ENCODE measurements around the gene MSX1. TPM values are rescaled to one million over a fixed set of nuclear protein-coding genes. Genes with fewer than 3 reads are reported as not detected.

Gene MSX1
- total RNA-seq, 1 experiment from 2014 or later: 2.6 TPM

DNA sequence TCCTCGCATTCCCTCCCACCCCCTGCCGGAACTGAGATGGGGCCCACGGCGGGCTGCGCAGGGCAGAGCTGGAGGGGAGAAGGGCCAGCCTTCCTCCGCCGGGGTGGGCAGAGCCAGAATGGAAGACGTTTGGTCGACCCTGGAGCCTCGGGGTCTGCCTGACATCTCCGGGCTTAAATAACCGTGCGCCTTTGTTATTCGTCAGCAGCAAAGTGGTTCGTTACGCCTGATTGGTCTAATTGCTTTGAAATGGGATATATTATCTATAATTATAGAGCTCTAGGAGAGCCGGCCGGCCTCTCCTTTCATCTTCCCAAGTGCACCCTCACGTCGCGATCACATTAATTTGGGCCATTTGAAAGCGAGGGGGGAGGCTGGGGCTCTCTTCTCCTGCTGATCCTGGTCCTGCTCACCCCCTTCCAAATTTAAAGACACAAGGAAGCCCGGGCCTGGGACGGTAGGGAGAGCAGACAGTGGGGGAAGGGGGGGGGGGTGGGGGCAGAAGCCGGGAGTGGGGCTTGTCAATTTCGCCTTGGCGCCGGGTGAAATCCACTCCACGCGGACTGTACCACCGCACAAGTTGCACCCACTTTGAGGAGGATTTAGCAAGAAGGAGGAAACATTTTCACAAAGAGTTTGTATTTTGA, 4.7 kb upstream of the MSX1 start:
- in situ Hi-C loops (cut with HindIII; ENCODE audit: low pct_unique_long_range_greater_than_20kb, low sequenced_read_pairs): no loop called here
- no peak for DNase-seq (ENCODE audit: low read depth)

DNA sequence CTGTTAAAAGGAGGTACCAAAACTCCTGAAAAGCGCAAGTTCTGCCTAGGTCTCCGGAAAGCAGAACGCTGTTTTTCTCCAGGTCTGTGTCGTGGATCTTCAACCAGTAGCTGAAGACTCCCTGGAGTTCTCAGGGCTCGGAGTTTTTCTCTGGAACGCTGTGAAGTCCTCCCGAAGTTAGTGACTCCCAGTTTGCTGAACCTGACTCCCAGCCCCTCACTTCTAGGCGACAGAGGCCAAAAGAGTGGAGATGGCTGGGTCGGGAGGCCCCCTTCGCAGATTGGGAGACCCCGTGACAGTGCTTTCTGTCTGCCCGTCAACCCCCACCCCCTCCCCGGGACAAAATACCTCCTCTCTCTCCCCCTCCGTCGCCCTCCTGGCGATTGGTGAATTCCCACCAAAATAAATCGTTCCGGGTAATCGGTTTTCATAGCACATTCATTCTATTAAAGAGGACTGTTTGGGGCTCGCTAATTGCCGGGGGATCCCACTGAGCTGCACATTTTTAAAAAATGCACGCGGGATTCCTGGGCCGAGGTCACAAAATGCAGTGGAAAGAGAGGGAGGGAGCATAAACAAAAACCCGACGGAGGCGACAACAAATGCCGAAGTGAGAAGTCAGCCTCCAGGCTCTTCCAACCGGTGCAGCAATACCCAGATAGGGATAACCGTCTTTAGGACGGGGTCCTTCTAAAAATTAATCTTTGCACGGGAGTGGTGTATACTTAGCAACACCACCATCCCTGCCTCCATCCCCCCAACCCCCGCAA, 4.0 kb upstream of the MSX1 start:
- in situ Hi-C loops (cut with HindIII; ENCODE audit: low pct_unique_long_range_greater_than_20kb, low sequenced_read_pairs): no loop called here
- DNase-seq (ENCODE audit: low read depth): no peak

DNA sequence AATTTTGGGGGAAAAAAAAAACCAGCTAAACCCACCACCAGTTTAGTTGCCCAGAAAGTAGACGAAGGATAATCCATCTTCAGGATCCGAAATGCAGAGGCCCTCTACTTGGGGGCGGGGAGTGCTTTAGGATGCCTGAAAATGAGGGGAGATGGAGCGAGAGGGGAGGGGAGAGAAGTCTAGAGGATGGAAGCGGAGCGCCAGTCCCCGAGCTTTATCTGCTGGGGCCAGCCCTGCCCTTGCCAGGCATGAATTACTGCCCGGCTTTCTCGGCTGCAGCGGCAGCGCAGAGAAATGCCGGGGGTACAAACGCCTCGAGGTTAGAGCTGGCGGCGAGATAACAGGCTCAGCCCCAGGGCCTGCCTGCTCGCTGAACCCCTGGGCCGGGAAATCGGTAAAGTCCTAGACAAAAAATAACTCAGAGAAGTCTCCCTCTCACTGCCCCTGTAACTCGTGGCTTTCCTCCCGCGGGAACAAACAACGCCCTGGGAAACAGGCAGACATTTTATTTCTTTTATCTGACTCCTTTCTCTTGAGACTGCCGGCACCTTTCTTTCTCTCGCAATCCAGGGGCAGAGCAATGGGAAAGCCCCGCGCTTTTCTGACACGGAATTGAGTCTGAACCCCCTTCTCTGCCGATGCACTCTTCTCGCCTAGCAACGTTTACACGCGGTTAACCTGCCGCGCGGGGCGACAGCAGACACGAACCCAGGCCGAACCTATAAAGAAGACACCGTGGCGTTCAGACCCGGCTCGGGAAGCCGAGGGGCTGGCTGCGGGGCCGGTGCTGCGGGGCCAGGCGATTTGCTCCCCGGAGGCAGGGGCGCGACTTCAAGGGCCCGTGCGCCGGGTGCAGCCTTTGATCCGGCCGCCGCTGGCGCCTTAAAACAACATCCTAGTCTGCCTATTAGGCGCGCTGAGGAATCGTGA, 3.1 kb upstream of the MSX1 start:
- in situ Hi-C loops (cut with HindIII; ENCODE audit: low pct_unique_long_range_greater_than_20kb, low sequenced_read_pairs): no loop called here
- no peak for DNase-seq (ENCODE audit: low read depth)

DNA sequence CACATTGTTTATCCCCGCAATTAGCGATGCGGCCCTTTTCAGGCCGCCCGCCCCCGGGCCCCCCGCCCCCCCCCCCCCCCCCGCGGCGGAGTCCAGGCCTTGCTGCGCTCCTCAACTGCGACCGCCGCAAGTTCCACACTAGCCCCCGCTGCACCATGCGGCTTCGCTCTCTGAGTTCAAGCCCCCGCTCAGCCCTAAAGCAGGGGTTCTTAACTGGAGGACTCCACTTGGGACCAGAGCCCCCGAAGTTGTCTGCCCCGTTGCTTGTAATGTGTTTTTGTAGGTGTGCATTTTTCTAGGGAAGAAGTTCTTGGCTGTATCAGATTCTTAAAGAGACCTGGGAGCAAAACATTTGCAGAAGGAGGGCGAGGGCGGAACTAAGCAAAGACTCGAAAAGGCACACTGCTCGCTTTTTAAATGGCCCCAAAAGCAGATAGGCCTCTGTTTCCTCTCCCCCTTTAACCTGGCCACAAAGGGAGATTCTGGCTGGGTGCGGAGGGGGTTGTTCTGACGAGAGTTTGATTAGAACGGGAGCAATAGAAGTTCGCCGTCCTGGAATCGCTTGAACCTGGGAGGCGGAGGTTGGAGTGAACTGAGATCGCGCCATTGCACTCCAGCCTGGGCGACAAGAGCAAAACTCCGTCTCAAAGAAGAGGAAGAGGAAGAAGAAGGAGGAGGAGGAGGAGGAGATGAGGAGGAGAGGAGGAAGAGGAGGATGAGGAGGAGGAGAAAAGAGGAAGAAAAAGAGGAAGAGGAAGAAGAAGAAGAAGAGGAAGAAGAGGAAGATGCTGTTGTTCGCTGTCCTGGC, 2.3 kb upstream of the MSX1 start:
- no peak for DNase-seq (ENCODE audit: low read depth)
- in situ Hi-C loops (cut with HindIII; ENCODE audit: low pct_unique_long_range_greater_than_20kb, low sequenced_read_pairs): no loop called here

DNA sequence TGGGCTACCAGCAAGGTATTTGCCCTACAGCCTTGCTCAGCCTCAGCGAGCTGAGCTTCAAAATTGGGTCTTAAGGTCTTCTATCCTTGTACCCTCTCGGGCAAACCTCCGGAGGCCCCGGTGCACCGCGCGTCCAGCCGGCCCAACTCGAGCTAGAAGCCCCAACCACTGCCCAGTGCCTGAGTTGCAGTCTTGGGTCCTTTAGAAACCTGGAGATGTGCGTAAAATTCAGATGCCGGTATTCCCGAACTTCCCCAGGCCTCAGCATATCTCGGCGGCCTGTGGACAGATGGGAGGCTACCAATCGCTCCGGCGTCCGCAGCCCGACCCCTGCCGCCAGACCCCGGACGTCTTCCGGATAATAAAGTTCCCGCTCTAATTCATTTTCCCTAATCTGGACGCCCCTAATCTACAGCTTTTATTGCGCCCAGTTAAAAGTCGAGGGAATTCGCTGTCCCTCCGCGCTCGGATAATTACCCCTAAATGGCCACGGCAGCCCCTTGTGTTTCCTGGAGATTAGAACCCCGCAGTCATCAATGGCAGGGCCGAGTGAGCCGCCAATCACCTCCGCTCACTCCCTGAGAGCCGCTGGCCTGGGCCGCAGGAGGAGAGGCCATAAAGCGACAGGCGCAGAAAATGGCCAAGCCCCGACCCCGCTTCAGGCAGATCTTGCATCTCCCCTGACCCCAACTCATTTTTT, 1.5 kb upstream of the MSX1 start:
- in situ Hi-C loops (cut with HindIII; ENCODE audit: low pct_unique_long_range_greater_than_20kb, low sequenced_read_pairs): no loop called here
- no peak for DNase-seq (ENCODE audit: low read depth)

DNA sequence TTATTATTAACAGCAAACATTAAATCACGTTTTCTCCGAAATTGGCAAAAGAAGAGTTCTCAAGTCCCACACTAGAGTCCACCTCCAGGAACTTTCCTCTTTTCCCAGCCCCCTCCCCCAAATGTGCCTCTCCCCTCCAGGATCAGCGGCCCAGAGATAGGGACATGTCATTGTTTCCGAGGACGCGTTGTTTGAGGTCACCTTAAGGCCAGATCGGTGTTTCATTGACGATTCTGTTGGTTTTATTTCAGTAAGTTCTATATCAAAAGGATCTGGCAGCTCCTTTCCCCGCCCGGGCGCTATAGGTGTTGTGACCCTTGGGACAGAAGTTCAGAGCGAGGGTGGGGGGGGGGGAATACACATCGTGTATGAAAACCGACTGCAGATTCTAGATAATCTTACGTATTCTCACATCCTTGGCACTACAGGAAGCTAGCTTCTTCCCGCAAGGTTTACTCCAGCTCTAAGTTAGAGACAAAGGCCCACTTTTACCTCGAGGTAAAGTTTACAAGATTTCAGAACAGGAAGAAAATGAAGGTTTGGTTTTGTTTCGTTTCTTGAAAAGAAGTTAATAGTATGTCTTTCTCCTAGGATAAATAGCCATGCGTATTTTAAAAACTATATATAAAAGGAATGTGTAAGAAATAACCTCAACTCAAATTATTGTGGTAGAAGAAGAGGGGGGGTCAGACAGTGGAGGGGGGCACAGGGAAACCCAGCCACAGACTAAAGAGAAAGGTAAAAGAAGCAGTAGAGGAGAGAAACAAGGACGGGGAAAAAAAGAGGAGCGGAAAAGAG, 739 bp upstream of the MSX1 start:
- in situ Hi-C loops (cut with HindIII; ENCODE audit: low pct_unique_long_range_greater_than_20kb, low sequenced_read_pairs): no loop called here
- no peak for DNase-seq (ENCODE audit: low read depth)

DNA sequence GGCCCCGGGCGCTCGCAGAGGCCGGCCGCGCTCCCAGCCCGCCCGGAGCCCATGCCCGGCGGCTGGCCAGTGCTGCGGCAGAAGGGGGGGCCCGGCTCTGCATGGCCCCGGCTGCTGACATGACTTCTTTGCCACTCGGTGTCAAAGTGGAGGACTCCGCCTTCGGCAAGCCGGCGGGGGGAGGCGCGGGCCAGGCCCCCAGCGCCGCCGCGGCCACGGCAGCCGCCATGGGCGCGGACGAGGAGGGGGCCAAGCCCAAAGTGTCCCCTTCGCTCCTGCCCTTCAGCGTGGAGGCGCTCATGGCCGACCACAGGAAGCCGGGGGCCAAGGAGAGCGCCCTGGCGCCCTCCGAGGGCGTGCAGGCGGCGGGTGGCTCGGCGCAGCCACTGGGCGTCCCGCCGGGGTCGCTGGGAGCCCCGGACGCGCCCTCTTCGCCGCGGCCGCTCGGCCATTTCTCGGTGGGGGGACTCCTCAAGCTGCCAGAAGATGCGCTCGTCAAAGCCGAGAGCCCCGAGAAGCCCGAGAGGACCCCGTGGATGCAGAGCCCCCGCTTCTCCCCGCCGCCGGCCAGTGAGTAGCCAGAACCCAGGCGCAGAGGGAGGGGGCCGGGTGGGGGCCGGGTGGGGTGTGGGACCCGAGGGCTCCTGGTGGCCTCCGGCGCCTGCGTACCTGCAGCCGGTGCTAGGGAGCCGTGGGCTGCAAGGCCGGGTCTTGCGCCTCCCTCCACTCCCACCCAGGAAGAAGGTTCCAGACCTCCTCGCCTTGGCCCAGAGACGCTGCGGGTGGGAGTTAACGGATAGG, 534 bp downstream of the MSX1 start:
- no peak for DNase-seq (ENCODE audit: low read depth)
- in situ Hi-C loops (cut with HindIII; ENCODE audit: low pct_unique_long_range_greater_than_20kb, low sequenced_read_pairs): no loop called here

DNA sequence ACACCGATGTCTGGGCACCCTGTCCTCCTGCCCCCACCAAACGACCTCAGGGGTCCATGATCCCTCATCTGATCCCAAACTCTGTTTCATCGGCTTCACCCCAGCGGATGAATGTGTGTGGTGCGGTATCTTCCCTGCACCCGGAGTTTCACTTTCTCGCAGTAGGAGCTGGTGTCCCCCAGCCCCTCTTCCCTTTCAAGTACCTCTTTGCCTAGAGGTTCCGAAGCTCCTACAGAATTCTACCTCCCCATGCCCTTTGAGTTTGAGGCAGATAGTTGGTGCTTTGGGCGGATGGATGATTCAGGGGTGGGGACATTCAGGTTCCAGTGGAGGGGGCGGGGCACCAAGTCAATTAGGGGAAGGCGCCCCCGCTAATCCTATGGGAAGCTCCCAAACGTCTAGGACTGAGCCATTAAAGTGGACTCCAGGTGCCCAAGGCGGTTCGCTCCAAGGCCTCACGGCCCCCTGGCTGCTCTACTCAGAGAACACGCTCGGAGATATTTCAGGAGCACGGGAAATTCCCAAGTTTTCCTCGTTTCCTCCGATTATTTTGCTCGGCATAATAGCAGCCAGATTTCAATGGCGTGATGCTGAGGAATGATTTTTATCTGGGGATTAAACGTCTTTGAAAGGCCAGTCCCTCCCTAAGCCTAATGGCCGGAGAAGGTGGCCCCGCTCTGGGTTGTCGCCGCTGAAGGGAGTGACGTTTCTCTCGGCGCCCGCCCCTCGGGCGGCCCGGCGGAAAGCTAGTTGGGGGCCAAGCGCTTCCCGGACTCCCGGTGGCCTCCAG, 1.3 kb downstream of the MSX1 start:
- in situ Hi-C loops (cut with HindIII; ENCODE audit: low pct_unique_long_range_greater_than_20kb, low sequenced_read_pairs): no loop called here
- no peak for DNase-seq (ENCODE audit: low read depth)

DNA sequence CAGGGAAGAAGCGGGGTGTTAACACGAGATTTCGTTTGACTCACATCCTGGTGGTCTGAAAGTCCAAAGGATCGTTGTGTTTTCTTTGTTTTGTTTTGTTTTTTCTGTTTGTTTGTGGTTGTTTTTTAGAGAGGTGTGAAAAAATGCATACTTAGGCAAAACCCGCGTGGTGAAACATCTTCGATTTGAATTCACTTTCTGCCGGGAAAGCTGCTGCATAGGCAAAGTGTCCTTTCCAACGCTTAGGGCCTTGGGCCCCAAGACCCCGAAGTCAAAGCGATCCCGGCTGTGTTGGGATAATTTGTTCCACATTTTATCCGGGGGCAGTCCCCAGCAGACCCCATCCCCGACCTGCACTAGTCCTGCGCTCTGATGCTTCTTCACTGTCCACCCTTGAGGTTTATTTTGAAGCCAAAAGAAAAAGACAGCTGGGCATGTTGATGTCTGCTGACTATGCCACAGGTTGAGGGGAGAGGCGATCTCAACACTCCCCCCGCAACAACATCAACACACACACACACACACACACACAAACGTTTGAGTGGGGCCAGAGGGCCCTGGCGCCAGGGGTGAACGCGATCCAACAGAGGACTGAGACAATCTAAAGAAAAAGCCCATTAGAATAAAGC, 2.0 kb downstream of the MSX1 start:
- DNase-seq (ENCODE audit: low read depth): no peak
- in situ Hi-C loops (cut with HindIII; ENCODE audit: low pct_unique_long_range_greater_than_20kb, low sequenced_read_pairs): no loop called here

DNA sequence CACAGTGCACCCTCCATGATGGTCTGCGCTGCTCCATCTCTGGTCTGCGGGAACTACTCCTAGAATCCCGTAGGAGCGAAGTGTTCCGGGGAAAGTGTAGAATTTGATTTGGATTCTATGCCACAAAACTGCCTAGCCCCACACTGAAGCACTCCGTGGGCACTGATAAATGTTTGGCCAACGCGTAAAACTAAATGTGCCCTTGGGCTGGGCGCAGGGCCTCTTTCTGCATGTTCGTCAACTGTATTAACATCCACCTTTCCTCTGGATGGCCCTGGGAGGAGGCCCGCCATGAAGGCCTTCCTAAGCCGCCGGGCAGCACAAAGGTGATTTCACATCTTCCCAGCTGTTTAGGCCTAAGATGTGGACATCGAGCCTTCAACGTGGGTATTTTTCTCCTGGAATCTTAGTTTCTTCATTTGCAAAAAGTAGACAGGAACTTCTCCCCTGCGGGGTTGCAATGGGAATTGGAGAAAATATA, 2.6 kb downstream of the MSX1 start:
- no peak for DNase-seq (ENCODE audit: low read depth)
- in situ Hi-C loops (cut with HindIII; ENCODE audit: low pct_unique_long_range_greater_than_20kb, low sequenced_read_pairs): no loop called here

DNA sequence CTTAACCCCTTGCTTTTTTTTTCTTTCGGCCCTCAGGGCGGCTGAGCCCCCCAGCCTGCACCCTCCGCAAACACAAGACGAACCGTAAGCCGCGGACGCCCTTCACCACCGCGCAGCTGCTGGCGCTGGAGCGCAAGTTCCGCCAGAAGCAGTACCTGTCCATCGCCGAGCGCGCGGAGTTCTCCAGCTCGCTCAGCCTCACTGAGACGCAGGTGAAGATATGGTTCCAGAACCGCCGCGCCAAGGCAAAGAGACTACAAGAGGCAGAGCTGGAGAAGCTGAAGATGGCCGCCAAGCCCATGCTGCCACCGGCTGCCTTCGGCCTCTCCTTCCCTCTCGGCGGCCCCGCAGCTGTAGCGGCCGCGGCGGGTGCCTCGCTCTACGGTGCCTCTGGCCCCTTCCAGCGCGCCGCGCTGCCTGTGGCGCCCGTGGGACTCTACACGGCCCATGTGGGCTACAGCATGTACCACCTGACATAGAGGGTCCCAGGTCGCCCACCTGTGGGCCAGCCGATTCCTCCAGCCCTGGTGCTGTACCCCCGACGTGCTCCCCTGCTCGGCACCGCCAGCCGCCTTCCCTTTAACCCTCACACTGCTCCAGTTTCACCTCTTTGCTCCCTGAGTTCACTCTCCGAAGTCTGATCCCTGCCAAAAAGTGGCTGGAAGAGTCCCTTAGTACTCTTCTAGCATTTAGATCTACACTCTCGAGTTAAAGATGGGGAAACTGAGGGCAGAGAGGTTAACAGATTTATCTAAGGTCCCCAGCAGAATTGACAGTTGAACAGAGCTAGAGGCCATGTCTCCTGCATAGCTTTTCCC, 3.4 kb downstream of the MSX1 start:
- DNase-seq (ENCODE audit: low read depth): no peak
- in situ Hi-C loops (cut with HindIII; ENCODE audit: low pct_unique_long_range_greater_than_20kb, low sequenced_read_pairs): no loop called here

DNA sequence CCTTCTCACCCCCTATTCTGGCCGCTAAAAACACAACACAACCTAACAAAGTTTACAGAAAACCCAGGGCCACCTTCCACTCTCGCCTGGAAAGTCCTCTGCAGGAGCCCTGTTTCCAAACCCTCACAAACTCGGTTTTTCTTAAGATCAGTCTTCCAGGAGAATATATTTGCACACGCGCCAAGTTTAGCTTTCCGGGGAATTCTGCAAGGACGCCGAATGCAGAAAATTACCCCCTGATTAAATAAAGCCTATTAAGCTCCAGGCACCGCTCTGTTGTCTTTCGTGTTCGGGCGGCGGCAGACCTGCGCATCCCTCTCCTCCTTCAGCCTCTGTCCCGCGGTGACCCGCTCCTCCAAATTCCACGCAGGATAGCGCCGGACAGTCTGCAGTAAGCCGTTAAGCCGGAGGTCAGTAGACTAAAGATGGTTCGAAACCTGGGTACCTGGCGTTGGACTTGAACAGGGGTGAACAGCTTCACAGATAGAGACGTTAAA, 5.0 kb downstream of the MSX1 start:
- in situ Hi-C loops (cut with HindIII; ENCODE audit: low pct_unique_long_range_greater_than_20kb, low sequenced_read_pairs): no loop called here
- DNase-seq (ENCODE audit: low read depth): no peak

DNA sequence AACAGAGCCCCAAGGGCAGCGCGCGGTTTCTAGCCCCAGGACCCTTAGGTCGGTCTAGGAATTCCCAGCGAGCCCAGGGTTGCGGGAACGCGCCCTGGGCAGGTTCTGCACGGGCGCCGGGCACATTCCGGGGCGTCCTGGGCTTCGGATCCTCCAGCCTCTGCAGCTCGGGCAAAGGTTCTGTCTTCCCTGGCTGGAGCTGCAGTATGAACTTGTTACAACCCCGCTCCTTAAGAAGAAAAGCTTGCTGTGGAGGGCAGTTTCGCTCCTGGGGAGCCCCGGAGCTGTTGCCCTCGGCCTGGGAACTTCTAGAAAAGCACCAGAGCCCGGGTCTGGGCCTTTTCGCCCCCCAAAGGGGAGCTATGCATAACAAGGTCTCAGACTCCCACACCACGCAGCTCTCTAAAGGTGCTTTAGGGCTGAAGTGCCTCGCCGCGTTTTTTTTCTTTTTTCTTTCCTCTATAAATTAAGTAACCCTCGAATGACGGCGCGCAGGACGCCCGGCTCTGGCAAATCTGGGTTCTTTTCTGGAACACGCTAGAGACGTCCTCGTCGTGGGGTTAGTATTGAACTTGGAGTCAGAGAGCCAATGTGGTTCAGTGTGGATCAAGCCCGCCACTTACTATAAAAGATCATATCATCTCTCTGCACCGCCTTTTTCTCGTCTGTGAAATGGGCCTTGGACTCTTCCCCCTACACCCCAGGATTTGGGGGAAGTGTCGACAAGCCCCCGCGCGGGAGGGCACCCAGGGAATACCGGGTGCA, 5.7 kb downstream of the MSX1 start:
- in situ Hi-C loops (cut with HindIII; ENCODE audit: low pct_unique_long_range_greater_than_20kb, low sequenced_read_pairs): no loop called here
- no peak for DNase-seq (ENCODE audit: low read depth)
